Fibroblast of peridontal ligament (primary cell): ENCODE measurements around the gene SOX2.
"Not testable (repeated sequence)": the region's sequence is repeated elsewhere in the genome, so short reads cannot be mapped to it uniquely, and the experiment has no call there.

Experiments
- DNase-seq: peaks from one replicate; pipeline ENCODE4 v3.0.0-alpha.2; 2010; ENCODE audit errors: extremely low read depth

Gene SOX2

DNA sequence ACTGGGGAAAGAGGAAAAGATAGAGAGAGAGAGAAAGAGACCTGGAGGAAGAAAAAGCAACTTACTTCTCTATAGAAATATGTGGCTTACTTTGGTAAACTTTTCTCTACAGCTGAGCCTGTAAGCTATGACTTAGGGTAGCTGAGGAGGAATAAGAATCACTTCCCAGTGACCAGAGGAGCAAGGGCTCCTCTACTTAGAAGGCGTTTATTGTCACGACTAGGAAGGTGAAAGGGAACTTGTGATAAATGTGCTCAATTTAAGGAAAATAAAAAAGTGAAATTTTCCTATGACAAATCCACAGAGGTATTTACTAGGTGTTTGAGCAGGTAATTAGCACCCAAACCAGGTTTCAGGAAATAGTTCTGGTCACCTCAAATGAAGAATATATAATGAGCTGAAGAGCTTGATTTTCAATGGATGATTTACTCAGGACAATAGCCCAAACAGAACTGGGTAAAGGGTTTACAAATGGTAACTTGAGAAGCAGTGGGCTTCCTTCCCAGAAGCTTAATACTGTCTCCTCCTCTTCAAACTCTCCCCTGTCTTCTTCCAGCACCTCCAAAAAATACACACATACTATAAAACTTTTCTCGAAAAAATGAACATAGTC is 46.1 kb downstream of the SOX2 start:
- DNase-seq: no peak

DNA sequence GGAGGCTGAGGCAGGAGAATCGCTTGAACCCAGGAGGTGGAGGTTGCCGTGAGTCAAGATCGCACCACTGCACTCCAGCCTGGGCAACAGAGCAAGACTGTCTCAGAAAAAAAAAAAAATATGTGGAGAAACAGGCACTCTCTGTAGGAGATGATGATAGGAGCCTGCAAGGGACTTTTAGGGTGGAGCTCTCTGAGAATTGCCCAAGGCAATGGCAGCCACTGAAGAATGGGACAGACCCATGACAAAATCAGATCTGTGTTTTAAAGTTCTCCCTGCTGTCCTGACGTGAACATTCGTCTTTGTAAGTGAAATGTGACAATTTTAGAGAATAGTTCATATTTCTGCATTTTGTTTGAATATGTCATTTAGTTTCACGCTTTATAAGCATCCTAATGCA is 50.2 kb downstream of the SOX2 start:
- no peak for DNase-seq

DNA sequence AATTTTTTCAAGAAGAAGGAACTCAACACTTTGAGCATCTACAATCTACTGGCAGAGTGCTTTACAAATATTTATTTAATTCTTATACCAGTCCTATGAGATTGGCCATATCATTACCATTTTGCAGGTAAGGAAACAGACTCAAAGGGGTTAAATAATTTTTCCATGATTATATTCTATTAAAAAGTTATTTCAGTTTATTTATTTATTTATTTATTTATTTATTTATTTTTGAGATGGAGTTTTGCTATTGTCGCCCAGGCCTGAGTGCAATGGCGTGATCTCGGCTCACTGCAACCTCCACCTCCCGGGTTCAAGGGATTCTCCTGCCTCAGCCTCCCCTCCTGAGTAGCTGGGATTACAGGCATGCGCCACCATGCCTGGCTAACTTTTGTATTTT is 52.3 kb downstream of the SOX2 start:
- DNase-seq: not testable (repeated sequence)
